NCI-H2029 (cell line): ENCODE results near the gene PCSK1N.
A peak's percentile ranks its signal among the peaks of the same experiment; 100 is the strongest.
"Not testable (repeated sequence)": the region's sequence is repeated elsewhere in the genome, so short reads cannot be mapped to it uniquely, and the experiment has no call there.

ENCODE experiments used
- DNase-seq: peaks from one replicate; lab custom pipeline; 2025; lab: John Stamatoyannopoulos, UW

PCSK1N gene, protein sequence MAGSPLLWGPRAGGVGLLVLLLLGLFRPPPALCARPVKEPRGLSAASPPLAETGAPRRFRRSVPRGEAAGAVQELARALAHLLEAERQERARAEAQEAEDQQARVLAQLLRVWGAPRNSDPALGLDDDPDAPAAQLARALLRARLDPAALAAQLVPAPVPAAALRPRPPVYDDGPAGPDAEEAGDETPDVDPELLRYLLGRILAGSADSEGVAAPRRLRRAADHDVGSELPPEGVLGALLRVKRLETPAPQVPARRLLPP

DNA sequence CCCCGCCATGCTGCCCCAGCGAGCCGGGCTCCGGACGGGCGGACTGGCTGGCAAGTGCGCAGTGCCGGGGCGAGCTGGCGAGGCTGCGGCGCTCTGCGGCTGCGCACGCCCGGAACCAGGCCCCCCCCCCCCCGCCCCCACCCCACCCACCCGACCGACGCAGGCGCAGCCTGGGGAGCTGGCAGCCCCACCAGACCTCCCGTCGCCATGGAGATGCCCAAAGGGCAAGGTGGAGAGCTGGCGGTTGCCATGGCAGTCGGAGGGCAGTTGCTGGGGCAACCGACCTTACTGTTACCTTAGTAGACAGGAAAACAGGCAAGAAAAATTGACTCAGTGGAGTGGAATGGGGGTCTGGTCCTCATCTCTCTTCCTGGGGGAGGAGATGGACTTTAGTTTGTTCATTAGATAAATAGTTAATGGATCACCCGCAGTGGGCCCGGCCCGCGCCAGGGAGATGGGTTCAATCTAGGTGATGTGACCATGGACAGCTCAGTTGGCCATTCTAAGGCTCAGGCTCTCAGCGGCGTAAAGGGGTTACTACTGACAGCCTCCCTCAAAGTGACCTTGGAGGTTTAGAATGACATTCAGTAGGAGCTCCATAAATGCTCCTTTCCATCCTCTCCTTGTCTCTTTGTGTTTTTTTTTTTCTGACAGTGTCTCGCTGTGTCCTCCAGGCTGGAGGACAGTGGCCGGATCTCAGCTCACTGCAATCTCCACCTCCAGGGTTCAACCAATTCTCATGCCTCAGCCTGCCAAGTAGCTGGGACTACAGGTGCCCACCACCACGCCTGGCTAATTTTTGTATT, at the start of gene PCSK1N:
Gene PCSK1N, minus strand, starts transcription at position 87 of the 806 bp plus-strand sequence. Its CDS starts 78 bp downstream, at position 9.
- peak; percentile 70 for DNase-seq

GRCh38 chrX:48883729-48884128, 48.3 kb upstream of the PCSK1N start:
- DNase-seq, result no peak

GRCh38 chrX:48876944-48877343, 41.5 kb upstream of the PCSK1N start:
- DNase-seq, result not testable (repeated sequence)

GRCh38 chrX:48872017-48872416, 36.6 kb upstream of the PCSK1N start:
- DNase-seq, result not testable (repeated sequence)

DNA sequence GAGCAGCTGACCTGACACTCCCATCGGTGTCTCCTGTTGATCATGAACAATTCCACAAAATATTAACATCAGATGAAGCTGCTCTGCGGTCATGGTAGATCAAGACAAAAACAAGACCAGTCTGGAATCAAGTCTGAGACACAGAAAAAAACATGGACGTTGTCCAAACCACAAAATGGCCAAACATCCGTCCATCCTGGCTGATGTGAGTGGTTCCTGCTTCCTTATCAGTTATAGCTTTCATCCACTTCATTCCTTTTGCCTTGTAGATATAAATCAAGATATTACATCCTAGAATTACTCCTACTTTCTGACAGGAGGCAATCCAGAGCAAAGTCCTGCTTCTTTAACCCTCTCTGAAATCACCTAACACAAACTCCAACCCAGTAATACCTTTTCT, 28.8 kb upstream of the PCSK1N start:
- DNase-seq, result peak; percentile 36

- DNase-seq, result no peak
Observed at GRCh38 chrX:48854898-48855297, 19.5 kb upstream of the PCSK1N start.

GRCh38 chrX:48854121-48854804, 18.9 kb upstream of the PCSK1N start:
- DNase-seq, result not testable (repeated sequence)

DNA sequence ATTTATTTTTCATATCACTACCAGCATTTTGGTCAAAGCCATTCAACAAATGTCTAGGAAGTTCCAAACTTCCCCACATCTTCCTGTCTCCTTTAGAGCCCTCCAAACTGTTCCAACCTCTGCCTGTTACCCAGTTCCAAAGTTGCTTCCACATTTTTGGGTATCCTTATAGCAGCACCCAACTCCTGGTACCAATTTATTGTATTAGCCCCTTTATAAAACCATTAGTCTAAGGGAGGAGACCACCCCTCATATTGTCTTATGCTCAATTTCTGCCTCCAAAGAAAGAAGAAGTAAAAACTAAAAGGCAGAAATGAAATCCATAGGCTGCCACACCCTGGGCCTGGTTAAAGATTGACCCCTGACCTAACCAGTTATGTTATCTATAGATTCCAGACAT, 18.1 kb upstream of the PCSK1N start:
- not testable (repeated sequence) for DNase-seq

DNA sequence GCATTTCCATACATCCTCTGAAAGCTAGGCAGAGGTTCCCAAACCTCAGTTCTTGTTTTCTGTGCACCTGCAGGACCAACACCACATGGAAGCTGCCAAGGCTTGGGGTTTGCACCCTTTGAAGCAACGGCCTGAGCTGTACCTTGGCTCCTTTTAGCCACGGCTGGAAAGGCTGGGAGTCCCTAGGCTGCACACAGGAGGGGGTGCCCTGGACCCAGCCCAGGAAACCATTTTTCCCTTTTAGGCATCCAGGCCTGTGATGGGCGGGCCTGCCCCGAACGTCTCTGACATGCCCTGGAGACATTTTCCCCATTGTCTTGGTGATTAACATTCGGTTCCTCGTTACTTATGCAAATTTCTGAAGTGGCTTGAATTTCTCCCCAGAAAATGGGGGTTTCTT, 17.4 kb upstream of the PCSK1N start:
- no peak for DNase-seq

DNA sequence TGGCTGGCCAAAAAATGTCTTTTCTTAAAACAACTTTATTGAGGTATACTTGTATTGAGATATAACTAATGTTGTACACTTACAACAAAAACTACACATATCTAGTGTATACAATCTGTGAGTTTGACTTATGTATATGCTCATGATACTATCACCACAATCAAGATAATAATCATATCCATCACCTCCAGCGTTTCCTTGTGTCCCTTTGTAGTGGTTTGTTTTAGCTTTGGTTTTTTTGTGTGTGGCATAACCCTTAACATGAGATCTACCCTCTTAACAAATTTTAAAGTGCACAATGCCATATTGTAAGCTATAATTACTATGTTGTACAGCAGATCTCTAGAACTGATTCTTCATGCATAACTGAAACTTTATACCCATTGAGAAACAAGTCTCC, 13.4 kb upstream of the PCSK1N start:
- no peak for DNase-seq

- no peak for DNase-seq
Observed at GRCh38 chrX:48839686-48840085, 4.3 kb upstream of the PCSK1N start.

DNA sequence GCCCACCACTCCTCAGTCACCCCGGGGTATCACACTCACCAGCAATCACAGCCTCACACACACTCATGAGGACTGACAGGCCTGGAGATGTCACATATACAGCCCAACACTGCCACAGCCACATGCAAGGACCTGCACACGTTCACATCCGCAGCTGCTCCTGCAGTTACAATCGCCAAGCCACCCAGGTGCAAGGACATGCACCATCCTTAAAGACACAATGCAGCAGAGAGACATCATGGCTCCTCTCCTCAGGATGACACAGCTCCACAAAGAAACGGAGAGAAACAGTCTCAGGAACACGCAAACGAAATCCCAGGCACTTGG, 1.1 kb downstream of the PCSK1N start:
- DNase-seq, result no peak

DNA sequence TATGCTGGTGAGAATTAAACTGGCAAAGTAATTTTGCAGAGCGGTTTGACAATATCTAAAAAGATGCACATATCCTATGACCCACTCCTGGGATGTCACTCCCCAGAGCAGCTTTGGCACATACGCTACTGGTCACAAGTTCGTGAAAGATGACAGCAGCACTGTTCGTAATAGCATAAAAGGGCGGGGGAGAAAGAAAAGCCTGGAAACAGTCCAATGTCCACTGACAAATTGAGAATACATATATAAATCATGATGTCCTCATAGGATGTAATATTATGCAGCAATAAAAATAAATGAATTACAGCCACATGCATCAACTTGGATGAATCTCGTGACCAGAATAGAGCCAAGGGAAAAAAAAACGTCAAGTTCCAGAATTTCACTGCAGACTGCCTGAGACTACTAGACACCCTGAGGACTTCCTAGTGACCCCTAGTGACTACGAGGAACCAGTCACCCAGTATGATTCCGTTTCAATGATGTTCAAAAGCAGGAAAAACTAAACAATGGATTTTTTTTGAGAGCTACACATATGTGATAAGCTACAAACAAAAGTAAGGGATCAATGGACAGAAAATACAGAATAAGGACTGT, 1.8 kb downstream of the PCSK1N start:
- no peak for DNase-seq

DNA sequence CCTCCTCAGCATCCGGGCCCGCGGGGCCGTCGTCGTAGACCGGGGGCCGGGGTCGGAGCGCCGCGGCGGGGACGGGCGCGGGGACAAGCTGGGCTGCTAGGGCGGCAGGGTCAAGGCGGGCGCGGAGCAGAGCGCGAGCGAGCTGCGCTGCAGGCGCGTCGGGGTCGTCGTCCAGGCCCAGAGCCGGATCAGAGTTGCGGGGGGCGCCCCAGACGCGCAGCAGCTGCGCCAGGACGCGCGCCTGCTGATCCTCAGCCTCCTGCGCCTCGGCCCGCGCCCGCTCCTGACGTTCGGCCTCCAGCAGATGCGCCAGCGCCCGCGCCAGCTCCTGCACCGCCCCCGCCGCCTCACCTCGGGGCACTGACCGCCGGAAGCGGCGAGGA, 3.5 kb downstream of the PCSK1N start:
- no peak for DNase-seq

- DNase-seq, result no peak
Observed at GRCh38 chrX:48831136-48831908, 4.1 kb downstream of the PCSK1N start.

DNA sequence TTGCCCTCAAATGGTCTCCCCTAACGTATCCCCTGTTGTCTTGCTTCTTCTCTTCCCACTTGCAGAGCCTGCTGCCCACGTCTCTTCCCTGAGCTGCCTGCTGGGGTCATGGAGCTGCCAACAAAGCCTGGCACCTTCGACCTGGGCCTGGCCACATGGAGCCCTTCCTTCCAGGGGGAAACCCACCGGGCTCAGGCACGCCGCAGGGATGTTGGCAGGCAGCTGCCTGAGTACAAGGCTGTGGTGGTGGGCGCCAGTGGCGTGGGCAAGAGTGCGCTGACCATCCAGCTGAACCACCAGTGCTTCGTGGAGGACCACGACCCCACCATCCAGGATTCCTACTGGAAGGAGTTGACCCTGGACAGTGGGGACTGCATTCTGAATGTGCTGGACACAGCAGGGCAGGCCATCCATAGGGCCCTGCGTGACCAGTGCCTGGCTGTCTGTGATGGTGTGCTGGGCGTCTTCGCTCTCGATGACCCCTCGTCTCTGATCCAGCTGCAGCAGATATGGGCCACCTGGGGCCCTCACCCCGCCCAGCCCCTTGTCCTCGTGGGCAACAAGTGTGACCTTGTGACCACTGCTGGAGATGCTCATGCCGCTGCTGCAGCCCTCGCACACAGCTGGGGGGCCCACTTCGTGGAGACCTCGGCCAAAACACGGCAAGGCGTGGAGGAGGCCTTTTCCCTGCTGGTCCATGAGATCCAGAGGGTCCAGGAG, 6.2 kb downstream of the PCSK1N start:
- DNase-seq, result no peak

DNA sequence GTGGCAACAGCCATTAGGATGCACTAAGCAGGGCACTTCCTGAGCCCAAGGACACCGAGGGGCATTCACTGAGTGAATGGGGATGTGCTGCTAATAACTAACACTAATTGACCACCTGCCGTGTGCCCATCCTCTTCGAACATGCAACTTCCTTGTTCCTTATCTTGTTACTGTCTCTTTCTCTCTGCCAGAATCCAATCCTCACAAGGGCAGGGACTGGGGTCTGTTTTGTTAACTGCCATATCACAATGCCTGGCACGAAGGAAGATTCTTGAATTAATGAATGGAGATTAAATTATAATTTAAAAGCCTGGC, 7.8 kb downstream of the PCSK1N start:
- DNase-seq, result no peak

GRCh38 chrX:48826876-48827653, 8.3 kb downstream of the PCSK1N start:
- no peak for DNase-seq

DNA sequence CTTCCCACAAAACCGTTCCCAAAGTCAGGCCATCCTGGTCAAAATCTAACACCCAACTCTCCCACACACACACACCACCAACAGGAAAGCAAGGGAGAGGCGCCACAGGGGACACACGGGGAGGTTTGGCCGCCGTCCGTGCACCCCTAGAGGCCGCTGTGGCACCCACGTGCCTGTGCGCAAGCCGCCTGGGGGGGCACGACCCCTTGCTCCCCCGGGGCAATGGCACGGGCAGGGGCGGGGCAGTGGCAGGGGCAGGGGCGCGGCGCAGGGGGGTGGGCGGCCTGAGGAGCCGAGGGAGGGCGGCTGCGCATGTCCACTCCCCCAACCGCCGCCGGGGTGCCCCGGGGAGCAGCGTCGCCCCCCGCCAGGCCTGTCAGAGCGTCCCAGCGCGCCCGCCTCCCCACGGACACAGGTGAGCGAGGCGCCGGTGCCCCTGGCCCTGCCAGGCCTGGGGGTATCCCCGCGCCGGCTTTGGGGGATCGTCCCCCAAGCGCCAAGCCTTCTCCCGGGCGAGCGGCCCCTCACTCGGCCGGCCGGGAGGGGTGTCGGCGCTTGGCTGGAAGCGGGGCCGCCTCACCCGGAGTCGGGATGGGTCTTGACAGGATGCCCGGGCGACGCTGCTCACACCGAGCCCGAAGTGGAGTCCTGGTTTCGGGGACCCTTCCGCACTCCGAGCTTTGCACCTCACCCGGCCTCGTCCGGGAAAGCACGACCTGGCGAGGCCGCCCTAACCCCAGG, 9.1 kb downstream of the PCSK1N start, which contains the start of gene ERAS:
Gene ERAS, plus strand, starts transcription at position 379 of the 741 bp plus-strand sequence. CDS start 2,611 bp downstream, outside the sequence.
- DNase-seq, result no peak

DNA sequence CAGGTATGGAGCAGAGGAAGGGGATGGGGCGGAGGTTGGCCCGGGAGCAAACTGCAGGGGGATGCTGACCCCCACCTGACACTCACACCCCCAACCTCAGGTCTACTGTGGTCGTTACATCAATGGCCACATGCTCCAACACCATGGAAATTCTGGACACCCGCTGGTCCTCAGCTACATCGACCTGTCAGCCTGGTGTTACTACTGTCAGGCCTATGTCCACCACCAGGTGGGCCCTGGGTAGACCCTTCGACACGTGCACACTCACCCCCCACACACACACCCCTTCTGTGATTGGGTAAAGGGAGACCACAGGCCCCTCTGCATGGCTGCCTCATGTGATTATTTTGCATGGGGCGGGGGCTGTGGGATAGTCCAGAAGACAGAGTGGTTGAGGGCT, 11.3 kb downstream of the PCSK1N start:
- DNase-seq, result no peak
